OCI-LY7 (cell line): ENCODE results near the gene LYRM4. TPM values are rescaled to one million over a fixed set of nuclear protein-coding genes. Genes with fewer than 3 reads are reported as not detected.
A peak's percentile ranks its signal among the peaks of the same experiment; 100 is the strongest.

ENCODE experiments used
- BruUV-seq: library from RNA; stranded (reverse); fragments of 400-500 nt; replicated peaks from 2 replicates; lab custom pipeline; 2021; lab: Mats Ljungman, UMichigan
- CTCF ChIA-PET: fragments of 300-600 bp; sonication (Branson Sonifier 250); formaldehyde crosslinking; loops from one replicate; lab custom pipeline; 2022; ENCODE audit warnings: antibody characterized with exemption; ENCODE audit not compliant: unreplicated experiment; lab: Charles Lee
- POLR2A ChIA-PET: fragments of 300-600 bp; sonication (Branson Sonifier 250); formaldehyde crosslinking; loops from one replicate; lab custom pipeline; 2022; ENCODE audit warnings: antibody characterized with exemption; lab: Charles Lee
- DNase-seq: peaks from one replicate; pipeline ENCODE4 v3.0.0-alpha.2; 2015; ENCODE audit warnings: low spot score
- H2AFZ ChIP-seq: fragments of 200-600 bp; sonication (generic), shearing (Covaris generic); 2 replicates; pipeline ENCODE4 v1.6.1; 2014; ENCODE audit warnings: mild to moderate bottlenecking, antibody characterized with exemption, low read length, moderate library complexity
- H3K27ac ChIP-seq: fragments of 200-600 bp; sonication (generic); 2 replicates; pipeline ENCODE4 v1.5.1; 2014; ENCODE audit warnings: mixed run types, low read depth, mild to moderate bottlenecking, moderate library complexity, low read length, inconsistent platforms; ENCODE audit not compliant: poor library complexity, severe bottlenecking
- H3K36me3 ChIP-seq: fragments of 200-600 bp; sonication (generic); 2 replicates; pipeline ENCODE4 v1.6.1; 2014; ENCODE audit warnings: mild to moderate bottlenecking, antibody characterized with exemption, low read length, moderate library complexity, mixed read lengths; ENCODE audit not compliant: insufficient read depth
- H3K4me1 ChIP-seq: fragments of 200-600 bp; sonication (generic); 2 replicates; pipeline ENCODE4 v1.5.1; 2014; ENCODE audit warnings: mild to moderate bottlenecking, low read length; ENCODE audit not compliant: insufficient read depth, poor library complexity, severe bottlenecking
- H3K4me2 ChIP-seq: fragments of 200-600 bp; sonication (generic); 2 replicates; pipeline ENCODE4 v1.6.1; 2014; ENCODE audit warnings: mild to moderate bottlenecking, low read length
- H3K4me3 ChIP-seq: fragments of 200-600 bp; sonication (generic); 2 replicates; pipeline ENCODE4 v1.5.1; 2014; ENCODE audit warnings: mild to moderate bottlenecking, low read depth, low read length; ENCODE audit not compliant: poor library complexity, severe bottlenecking
- H3K79me2 ChIP-seq: fragments of 200-600 bp; sonication (generic); 2 replicates; pipeline ENCODE4 v1.6.1; 2016; ENCODE audit warnings: low read depth, mild to moderate bottlenecking, low read length, moderate library complexity, mixed read lengths; ENCODE audit not compliant: insufficient read depth
- H3K9me2 ChIP-seq: fragments of 200-600 bp; sonication (generic); 2 replicates; pipeline ENCODE4 v1.6.1; 2016; ENCODE audit warnings: mild to moderate bottlenecking, low read length, mixed read lengths; ENCODE audit not compliant: insufficient read depth
- H3K9me3 ChIP-seq: fragments of 200-600 bp; sonication (generic); 2 replicates; pipeline ENCODE4 v1.6.1; 2014; ENCODE audit warnings: mild to moderate bottlenecking, mixed run types, low read length, mixed read lengths
- H4K20me1 ChIP-seq: fragments of 200-600 bp; sonication (generic); 2 replicates; pipeline ENCODE4 v1.6.1; 2014; ENCODE audit warnings: mild to moderate bottlenecking, antibody characterized with exemption, low read length, moderate library complexity, mixed read lengths; ENCODE audit not compliant: insufficient read depth
- EZH2phosphoT487 ChIP-seq: fragments of 200-600 bp; sonication (generic); IDR thresholded peaks from 2 replicates; pipeline ENCODE4 v1.6.1; 2018; ENCODE audit warnings: low read depth, borderline replicate concordance, mild to moderate bottlenecking, mixed run types, antibody characterized with exemption, low read length, moderate library complexity, mixed read lengths
- intact Hi-C: fragments of 100-400 bp; cut with micrococcal nuclease; formaldehyde crosslinking; loops from one replicate; pipeline ENCODE4 v1.10.0; 2022; ENCODE audit not compliant: unreplicated experiment
- total RNA-seq, 2 experiments: library from RNA; depleted of rRNA in 1 of 2; stranded (reverse); fragments of >200 nt in 1 of 2; shearing (Covaris generic) in 1 of 2; gene quantifications; 2 replicates each; pipeline ENCODE4 v1.2.3, GENCODE V29; 2014 to 2022
- TF ChIP-seq, protein P1 (sequence below): fragments of 200-600 bp; sonication (generic); conservative IDR thresholded peaks from 2 replicates; pipeline ENCODE4 v1.5.1; 2014; ENCODE audit warnings: mild to moderate bottlenecking, antibody characterized with exemption, low read length, moderate library complexity, mixed read lengths

LYRM4 gene
- total RNA-seq, 2 experiments from 2014 or later = 19.6 to 34.3 TPM

DNA sequence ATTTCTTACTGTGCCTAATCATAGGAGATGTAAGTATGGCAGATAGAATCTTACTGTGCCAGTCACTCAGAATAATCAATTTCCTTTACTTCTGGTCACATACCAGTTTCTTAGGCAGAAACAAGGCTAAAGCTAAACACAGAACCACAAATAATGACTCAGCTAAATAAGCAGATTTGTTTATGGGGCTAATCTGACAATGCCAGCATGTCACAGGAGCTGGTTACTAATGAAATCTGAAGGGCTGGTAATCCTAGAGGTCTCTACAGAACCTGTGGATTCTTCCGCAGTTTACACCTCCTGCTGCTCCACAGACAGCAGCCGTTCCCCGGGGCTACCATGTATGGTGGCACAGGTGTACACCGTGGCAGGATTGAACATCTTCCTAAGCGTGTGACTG, 80.8 kb downstream of the LYRM4 start:
- POLR2A ChIA-PET = interaction anchor here (0.7 to 1.1 kb wide), 2 partner anchors 16 to 160 kb away, joined by 3 read pairs; no protein-coding TSS in a partner anchor
- CTCF ChIA-PET = interaction anchor here (0.8 kb wide), 1 partner anchor 73 kb away, joined by 3 read pairs; no protein-coding TSS in a partner anchor
- H3K27ac ChIP-seq = no peak overlapping the region
- H3K79me2 ChIP-seq = no peaks in the 10 kb centered on the region
- H3K9me2 ChIP-seq = no peaks in the 10 kb centered on the region
- DNase-seq = no peak
- H3K4me2 ChIP-seq = no peak overlapping the region
- no peaks in the 10 kb centered on the region for H3K36me3 ChIP-seq
- no peaks in the 10 kb centered on the region for H4K20me1 ChIP-seq
- peaks cover 15% of the 10 kb centered on the region for H3K4me1 ChIP-seq
- H3K9me3 ChIP-seq = no peaks in the 10 kb centered on the region
- no peak overlapping the region for H2AFZ ChIP-seq
- TF ChIP-seq EZH2phosphoT487 = no peak
- TF ChIP-seq, protein P1, sequence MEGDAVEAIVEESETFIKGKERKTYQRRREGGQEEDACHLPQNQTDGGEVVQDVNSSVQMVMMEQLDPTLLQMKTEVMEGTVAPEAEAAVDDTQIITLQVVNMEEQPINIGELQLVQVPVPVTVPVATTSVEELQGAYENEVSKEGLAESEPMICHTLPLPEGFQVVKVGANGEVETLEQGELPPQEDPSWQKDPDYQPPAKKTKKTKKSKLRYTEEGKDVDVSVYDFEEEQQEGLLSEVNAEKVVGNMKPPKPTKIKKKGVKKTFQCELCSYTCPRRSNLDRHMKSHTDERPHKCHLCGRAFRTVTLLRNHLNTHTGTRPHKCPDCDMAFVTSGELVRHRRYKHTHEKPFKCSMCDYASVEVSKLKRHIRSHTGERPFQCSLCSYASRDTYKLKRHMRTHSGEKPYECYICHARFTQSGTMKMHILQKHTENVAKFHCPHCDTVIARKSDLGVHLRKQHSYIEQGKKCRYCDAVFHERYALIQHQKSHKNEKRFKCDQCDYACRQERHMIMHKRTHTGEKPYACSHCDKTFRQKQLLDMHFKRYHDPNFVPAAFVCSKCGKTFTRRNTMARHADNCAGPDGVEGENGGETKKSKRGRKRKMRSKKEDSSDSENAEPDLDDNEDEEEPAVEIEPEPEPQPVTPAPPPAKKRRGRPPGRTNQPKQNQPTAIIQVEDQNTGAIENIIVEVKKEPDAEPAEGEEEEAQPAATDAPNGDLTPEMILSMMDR = no peak
- no TSS peak for BruUV-seq
- intact Hi-C loops = no loop called here
- H3K4me3 ChIP-seq = no peak overlapping the region

DNA sequence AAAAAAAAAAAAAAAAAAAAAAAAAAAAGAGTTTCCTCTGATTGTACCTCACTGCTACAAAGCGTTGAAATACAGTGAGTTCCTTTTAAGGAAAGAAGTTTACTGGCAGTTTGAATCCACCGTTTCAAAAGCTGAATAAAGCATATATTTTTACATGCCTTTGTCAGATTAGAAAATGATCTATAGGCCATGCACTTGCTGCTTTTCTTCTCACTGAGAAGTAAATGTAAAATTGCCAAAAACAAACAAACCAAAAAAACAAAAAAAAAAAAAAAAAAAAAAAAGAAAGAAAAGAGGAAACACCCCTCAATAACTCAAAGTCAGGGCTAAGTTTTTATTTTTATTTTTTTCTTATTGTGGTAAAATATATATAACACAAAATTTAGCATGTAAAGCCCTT, 81.9 kb downstream of the LYRM4 start:
- POLR2A ChIA-PET = interaction anchor here (1.1 to 1.5 kb wide), 3 partner anchors 11 to 29 kb away, joined by 3 to 6 read pairs (median 4); no protein-coding TSS in a partner anchor
- intact Hi-C loops = no loop called here
- no peak overlapping the region for H3K4me3 ChIP-seq
- H3K36me3 ChIP-seq = no peaks in the 10 kb centered on the region
- H4K20me1 ChIP-seq = no peaks in the 10 kb centered on the region
- no TSS peak for BruUV-seq
- H3K79me2 ChIP-seq = no peaks in the 10 kb centered on the region
- peaks cover 22% of the 10 kb centered on the region for H3K4me1 ChIP-seq
- no peak overlapping the region for H3K4me2 ChIP-seq
- no peaks in the 10 kb centered on the region for H3K9me3 ChIP-seq
- DNase-seq = no peak
- no peaks in the 10 kb centered on the region for H3K9me2 ChIP-seq
- TF ChIP-seq, protein P1 = no peak
- TF ChIP-seq EZH2phosphoT487 = no peak
- CTCF ChIA-PET = no interaction called here
- H2AFZ ChIP-seq = no peak overlapping the region
- no peak overlapping the region for H3K27ac ChIP-seq

DNA sequence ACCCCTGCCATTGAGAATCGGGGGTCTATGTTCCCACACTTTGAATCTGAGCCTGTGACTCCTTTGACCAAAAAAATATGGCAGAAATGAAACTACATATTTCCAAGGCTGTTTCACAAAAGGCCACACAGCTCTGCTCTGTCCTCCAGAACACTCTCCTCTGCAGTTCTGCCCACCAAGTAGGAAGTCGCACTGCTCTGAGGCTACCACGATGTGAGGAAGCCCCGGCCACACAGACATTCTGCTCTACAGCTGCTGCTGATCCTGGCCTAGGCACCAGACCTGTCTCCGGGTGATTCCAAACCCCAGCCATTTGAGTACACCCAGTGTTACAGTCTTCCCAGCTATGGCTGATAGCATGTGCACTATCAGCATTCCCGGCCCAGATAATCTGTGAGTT, 85.1 kb downstream of the LYRM4 start:
- no peak overlapping the region for H3K4me3 ChIP-seq
- intact Hi-C loops = loop anchor here (1.0 kb wide), 1 partner anchor 32 kb away; no protein-coding TSS in a partner anchor
- H3K4me1 ChIP-seq = peaks cover 39% of the 10 kb centered on the region
- H2AFZ ChIP-seq = no peak overlapping the region
- no peak for TF ChIP-seq EZH2phosphoT487
- TF ChIP-seq, protein P1 = no peak
- no peaks in the 10 kb centered on the region for H4K20me1 ChIP-seq
- no peaks in the 10 kb centered on the region for H3K36me3 ChIP-seq
- no peaks in the 10 kb centered on the region for H3K9me3 ChIP-seq
- no peaks in the 10 kb centered on the region for H3K9me2 ChIP-seq
- ChIA-PET CTCF (no interaction called here), POLR2A (interaction anchor here (2.5 kb wide), 1 partner anchor 8 kb away, joined by 10 read pairs; no protein-coding TSS in a partner anchor)
- no peaks in the 10 kb centered on the region for H3K79me2 ChIP-seq
- H3K4me2 ChIP-seq = peak overlapping the region; percentile 76
- BruUV-seq = no TSS peak
- no peak for DNase-seq
- peak overlapping the region; percentile 89 for H3K27ac ChIP-seq
